GM12891 (cell line): ENCODE data around the gene UNC79.
"Not testable (repeated sequence)": the region's sequence is repeated elsewhere in the genome, so short reads cannot be mapped to it uniquely, and the experiment has no call there.

Experiments used
- DNase-seq: peaks from one replicate; pipeline ENCODE4 v3.0.0; 2011; ENCODE audit warnings: low spot score; ENCODE audit not compliant: insufficient read length
- FAIRE-seq: peaks from 2 replicates; lab custom pipeline; 2011; peaks lifted over from hg19 to GRCh38; lab: Jason Lieb, UNC
- PAX5 ChIP-seq: IDR thresholded peaks from 2 replicates; pipeline ENCODE4 v1.6.1; 2011; ENCODE audit warnings: low read length, moderate library complexity, mild to moderate bottlenecking; ENCODE audit not compliant: insufficient read depth, severe bottlenecking
- POLR2A ChIP-seq: IDR thresholded peaks from 2 replicates; pipeline ENCODE4 v1.6.1; 2011; ENCODE audit warnings: low read depth, low read length, control low read depth
- POLR2AphosphoS5 ChIP-seq: IDR thresholded peaks from 2 replicates; pipeline ENCODE4 v1.6.1; 2011; ENCODE audit warnings: low read depth, low read length, control low read depth
- POU2F2 ChIP-seq: IDR thresholded peaks from 2 replicates; pipeline ENCODE4 v1.6.1; 2011; ENCODE audit warnings: low read depth, mild to moderate bottlenecking, control low read depth, low read length, moderate library complexity
- SPI1 ChIP-seq: IDR thresholded peaks from 2 replicates; pipeline ENCODE4 v1.6.1; 2011; ENCODE audit warnings: low read depth, low read length, control low read depth
- TAF1 ChIP-seq: IDR thresholded peaks from 2 replicates; pipeline ENCODE4 v1.6.1; 2011; ENCODE audit warnings: low read depth, low read length, control low read depth

UNC79 gene

DNA sequence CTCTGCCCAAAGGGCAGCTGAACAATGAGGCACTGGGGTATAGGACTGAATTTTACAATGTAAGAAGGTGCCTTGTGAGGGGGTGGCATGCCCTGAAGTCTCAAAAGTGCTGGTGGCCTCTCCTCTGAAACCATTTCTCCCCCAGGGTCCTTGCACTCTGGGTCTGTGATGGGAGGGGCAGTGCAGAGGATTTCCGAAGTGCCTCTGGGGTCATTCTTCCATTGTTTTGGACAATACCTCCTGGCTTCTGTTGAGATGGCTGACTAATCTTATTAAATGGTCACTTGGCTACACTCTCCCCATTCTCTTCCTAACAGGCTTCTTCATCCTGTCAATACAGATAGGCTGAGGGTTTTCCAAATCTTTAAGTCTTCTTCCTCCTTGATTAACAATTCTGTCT, 59.3 kb downstream of the UNC79 start:
- TF ChIP-seq POLR2A (no peak), TAF1 (no peak), POU2F2 (no peak)
- no peak for FAIRE-seq

DNA sequence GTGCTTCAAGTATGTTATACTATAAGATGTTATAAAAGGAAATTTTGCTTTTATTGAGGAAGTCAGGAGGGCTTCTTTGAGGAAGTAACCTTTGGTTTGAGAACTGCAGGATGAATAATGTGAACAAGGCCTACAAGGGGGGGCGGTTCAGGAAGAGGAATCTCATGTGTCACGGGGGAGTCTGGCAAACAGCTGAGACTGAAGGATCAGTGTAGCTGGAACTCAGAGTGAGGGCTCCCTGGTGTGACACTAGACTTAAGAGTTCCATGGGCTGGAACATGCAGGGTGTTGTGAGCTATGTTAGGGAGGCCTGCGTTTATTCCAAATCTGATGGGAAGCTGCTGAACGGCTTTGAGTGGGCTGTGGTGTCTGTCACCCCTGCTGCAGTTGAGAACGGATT, 62.3 kb downstream of the UNC79 start:
- TF ChIP-seq POLR2A: no peak
- no peak for TF ChIP-seq PAX5
- no peak for TF ChIP-seq TAF1
- TF ChIP-seq POU2F2: no peak
- TF ChIP-seq SPI1: no peak
- no peak for TF ChIP-seq POLR2AphosphoS5
- FAIRE-seq: no peak
- no peak for DNase-seq

More for the DNA sequence above, 59.3 kb downstream of the UNC79 start:
- no peak for DNase-seq

DNA sequence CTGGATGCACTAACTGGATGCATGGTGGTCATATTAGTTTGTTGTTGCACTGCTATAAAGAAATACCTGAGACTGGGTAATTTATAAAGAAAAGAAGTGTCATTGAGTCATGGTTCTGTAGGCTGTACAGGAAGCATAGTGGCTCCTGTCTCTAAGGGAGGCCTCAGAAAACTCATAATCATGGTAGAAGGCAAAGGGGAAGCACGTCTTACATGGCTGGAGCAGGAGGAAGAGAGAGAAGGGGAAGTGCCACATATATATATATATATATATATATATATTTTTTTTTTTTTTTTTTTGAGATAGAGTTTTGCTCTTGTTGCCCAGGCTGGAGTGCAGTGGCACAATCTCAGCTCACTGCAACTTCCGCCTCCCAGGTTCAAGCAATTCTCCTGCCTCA, 62.9 kb downstream of the UNC79 start:
- DNase-seq, FAIRE-seq: not testable (repeated sequence)

DNA sequence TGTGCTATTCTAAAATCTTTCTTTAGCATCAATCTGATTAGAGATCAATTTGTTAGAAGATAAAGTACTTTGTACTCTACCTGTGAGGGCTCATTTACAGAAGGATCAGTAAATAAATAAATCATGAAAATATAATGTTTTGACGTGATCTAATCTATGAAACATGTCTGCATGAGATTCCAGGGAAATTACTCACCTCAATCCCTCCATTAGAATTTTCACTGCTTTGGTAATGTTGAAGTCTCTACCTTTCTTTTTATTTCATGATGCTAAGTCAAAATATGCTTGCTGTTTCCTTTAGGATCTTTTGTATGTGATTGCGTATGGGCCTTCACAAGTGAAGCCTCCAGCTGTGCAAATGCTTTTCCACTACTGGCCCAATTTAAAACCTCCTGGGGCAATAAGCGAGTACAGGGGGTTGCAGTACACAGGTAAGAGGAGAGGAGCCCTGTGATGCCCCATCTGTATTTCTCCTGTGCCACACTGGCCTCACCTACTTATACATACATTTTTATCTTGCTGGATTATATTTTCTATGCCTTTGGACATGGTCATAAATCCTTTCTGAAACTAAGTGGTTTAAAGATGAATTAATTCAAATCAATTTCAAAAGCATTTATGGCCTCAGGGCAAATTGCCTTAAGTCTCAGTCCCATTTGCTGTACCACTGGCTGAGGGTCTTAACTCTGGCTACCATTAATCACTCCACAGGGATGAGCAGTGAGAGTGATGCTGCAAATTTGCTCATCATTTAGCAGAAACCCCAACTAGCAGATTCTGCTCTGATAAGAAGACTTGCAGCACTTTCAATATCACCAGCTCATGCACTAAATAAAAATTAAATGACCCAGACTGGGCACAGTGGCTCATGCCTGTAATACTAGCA, 66.4 kb downstream of the UNC79 start:
- no peak for TF ChIP-seq PAX5
- no peak for TF ChIP-seq POLR2A
- no peak for TF ChIP-seq TAF1
- FAIRE-seq (no peak), DNase-seq (no peak)

DNA sequence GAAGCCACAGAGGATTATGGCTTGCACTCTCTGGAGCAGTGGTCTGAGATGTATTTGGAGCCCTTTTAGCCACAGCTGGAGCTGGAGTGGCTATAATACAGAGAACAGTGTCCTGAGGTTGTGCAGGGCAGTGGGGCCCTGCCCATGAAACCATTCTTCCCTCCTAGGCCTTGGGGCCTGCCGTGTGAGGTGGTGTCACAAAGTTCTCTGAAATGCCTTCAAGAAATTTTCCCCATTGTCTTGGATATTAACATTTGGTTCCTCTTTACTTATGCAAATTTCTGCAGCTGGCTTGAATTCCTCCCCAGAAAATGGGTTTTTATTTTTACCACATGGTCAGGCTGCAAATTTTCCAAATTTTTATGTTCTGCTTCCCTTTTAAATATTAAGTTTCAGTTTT, 79.3 kb downstream of the UNC79 start:
- TF ChIP-seq POU2F2 (no peak), SPI1 (no peak), TAF1 (no peak), POLR2AphosphoS5 (no peak), POLR2A (no peak), PAX5 (no peak)
- FAIRE-seq: no peak
- DNase-seq: no peak

DNA sequence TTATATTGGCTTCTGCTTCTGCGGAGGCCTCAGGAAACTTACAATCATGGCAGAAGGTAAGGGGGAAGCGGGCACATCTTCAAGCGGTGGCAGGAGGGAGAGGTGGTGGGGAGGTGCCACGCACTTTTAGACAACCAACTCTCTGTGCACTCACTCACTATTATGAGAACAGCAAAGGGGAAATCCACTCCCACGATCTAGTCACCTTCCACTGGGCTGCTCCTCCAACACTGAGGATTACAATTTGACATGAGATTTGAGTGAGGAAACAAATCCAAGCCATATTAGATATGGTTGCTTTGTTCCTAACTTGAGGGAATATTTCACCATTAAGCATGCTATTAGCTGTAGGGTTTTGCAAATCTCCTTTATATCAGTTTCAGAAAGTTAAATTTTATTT, 80.3 kb downstream of the UNC79 start:
- DNase-seq (no peak), FAIRE-seq (no peak)
- no peak for TF ChIP-seq TAF1
- no peak for TF ChIP-seq POU2F2
- TF ChIP-seq POLR2AphosphoS5: no peak
- TF ChIP-seq PAX5: no peak
- TF ChIP-seq POLR2A: no peak

DNA sequence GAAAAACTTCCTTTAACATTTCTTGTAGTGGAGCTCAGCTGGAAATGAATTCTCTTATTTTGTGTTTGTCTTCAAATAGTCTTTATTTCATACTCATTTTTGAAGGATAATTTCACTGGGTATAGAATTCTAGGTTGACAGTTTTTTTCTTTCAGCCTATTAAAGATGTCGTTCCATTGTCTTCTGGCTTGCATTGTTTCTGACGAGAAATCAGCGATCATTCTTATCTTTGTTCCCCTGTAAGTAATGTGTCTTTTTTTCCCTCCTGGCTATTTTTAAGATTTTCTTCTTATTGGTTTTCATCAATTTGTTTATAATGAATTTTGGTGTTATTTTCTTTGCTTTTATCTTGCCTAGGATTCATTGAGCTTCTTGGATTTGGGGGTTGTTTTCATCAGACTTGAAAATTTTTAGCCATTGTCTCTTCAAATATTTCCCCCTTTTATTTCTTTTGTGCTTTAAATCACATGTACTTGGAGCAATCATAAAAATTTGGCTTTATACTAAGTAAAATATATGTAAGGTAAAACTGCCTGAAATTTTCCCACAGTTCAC, 89.4 kb downstream of the UNC79 start:
- TF ChIP-seq POLR2A: no peak
- no peak for TF ChIP-seq SPI1
- no peak for TF ChIP-seq POLR2AphosphoS5
- no peak for TF ChIP-seq TAF1
- no peak for TF ChIP-seq PAX5
- no peak for TF ChIP-seq POU2F2
- no peak for FAIRE-seq

DNA sequence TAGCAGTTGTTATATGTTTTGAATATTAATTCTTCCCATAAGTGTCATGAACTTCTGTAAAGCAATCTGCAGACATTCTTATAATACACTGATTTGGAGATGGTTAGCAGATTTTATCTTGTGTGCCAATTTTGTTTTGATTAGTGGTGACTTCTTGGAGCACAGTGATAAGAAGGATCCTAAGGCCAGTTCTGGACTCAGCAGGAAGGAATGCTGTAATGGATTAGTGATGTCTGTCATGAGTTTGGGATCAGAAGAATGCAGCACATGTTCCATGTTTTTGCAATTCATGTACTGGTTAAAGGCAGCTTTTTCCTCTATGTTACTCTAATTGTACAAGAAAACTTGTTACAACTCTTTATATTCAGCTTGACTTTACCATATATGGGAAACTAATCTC, 91.5 kb downstream of the UNC79 start:
- TF ChIP-seq TAF1 (no peak), POU2F2 (no peak), PAX5 (no peak), POLR2A (no peak), SPI1 (no peak), POLR2AphosphoS5 (no peak)
- FAIRE-seq: no peak

More for the DNA sequence above, 89.4 kb downstream of the UNC79 start:
- no peak for DNase-seq

DNA sequence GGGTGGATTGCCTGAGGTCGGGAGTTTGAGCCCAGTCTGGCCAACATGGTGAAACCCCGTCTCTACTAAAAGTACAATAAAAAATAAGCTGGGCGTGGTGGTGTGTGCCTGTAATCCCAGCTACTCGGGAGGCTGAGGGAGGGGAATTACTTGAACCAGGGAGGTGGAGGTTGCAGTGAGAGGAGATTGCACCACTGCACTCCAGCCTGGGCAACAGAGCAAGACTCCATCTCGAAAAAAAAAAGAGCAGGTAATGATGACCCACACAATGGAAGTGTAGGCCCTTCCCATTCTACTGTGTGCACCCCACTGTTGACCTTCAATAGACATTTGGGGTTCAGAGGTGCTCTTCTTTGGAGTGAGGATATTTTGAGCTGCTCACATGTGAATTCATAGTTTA, 94.5 kb downstream of the UNC79 start:
- not testable (repeated sequence) for FAIRE-seq

More for the DNA sequence above, 91.5 kb downstream of the UNC79 start:
- DNase-seq: no peak

DNA sequence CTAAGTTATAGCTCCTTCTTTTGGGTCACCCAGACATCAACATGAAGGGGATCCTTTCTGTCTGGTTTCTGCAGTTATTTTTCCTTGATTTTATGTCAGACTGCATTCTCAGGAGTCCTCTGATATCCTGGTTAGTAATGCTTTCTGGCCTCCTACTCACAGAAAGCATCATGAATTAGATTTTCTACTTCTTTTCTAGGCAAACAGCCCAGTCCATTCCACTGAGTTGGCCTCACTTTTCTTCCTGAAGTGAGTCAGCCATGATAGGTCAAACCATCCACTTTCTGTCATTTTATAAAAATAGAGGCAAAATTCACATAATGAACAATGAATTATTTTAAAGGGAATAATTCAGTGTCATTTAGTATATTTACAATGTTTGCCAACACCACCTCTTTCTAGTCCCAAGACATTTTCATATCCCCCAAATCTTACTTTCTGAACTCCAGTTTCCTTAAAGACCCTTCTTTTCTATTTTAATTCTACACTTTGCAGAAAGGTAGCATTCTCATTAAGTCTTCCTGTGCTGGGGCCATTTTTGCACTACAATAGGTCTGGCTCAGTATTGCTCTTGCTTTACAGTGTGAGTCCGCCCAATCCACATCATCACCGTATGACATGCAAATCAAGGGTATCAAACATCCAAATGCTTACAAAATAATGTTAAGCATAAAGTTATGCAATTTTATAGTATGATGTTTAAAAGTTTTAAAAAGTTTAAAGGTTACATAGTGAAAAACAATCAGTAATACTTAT, 95.1 kb downstream of the UNC79 start:
- no peak for TF ChIP-seq POLR2A
- TF ChIP-seq POLR2AphosphoS5: no peak
- TF ChIP-seq SPI1: no peak
- no peak for TF ChIP-seq TAF1
- TF ChIP-seq POU2F2: no peak
- TF ChIP-seq PAX5: no peak
- DNase-seq: no peak
- FAIRE-seq: no peak

More for the DNA sequence above, 94.5 kb downstream of the UNC79 start:
- not testable (repeated sequence) for DNase-seq
